ENCODE measurements around the gene EFCAB11.
A peak's percentile ranks its signal among the peaks of the same experiment; 100 is the strongest.

EFCAB11 gene

GRCh38 chr14:89954070-89955021 is at the start of gene EFCAB11:
Gene EFCAB11 (minus strand): TSS chr14:89954730. CDS start chr14:89954660, 70 bp downstream.
- in situ Hi-C loops (cut with HindIII; ENCODE audit: low pct_unique_long_range_greater_than_20kb, low sequenced_read_pairs): no loop called here
- TF ChIP-seq JUND (IDR thresholded peaks at IDR 0.05; ENCODE audit: low read depth): no peak
- peak; percentile 89 to 100 for DNase-seq (ENCODE audit: low read depth in 1 of 2, low spot score in 1 of 2)

- DNase-seq (ENCODE audit: low read depth in 1 of 2, low spot score in 1 of 2): no peak
- TF ChIP-seq JUND (IDR thresholded peaks at IDR 0.05; ENCODE audit: low read depth): no peak
- in situ Hi-C loops (cut with HindIII; ENCODE audit: low pct_unique_long_range_greater_than_20kb, low sequenced_read_pairs): no loop called here
These were observed 49.2 kb upstream of the EFCAB11 start for GRCh38 chr14:90003526-90004307.

- no peak for TF ChIP-seq JUND (IDR thresholded peaks at IDR 0.05; ENCODE audit: low read depth)
- in situ Hi-C loops (cut with HindIII; ENCODE audit: low pct_unique_long_range_greater_than_20kb, low sequenced_read_pairs): no loop called here
These were observed 46.4 kb upstream of the EFCAB11 start for GRCh38 chr14:90000935-90001334.

GRCh38 chr14:89996963-89997362 is 42.4 kb upstream of the EFCAB11 start:
- no peak for TF ChIP-seq JUND (IDR thresholded peaks at IDR 0.05; ENCODE audit: low read depth)
- DNase-seq (ENCODE audit: low read depth in 1 of 2, low spot score in 1 of 2): no peak
- in situ Hi-C loops (cut with HindIII; ENCODE audit: low pct_unique_long_range_greater_than_20kb, low sequenced_read_pairs): no loop called here

More at GRCh38 chr14:90000935-90001334, 46.4 kb upstream of the EFCAB11 start:
- no peak for DNase-seq (ENCODE audit: low read depth in 1 of 2, low spot score in 1 of 2)

GRCh38 chr14:89992273-89992672 is 37.7 kb upstream of the EFCAB11 start:
- in situ Hi-C loops (cut with HindIII; ENCODE audit: low pct_unique_long_range_greater_than_20kb, low sequenced_read_pairs): no loop called here
- no peak for TF ChIP-seq JUND (IDR thresholded peaks at IDR 0.05; ENCODE audit: low read depth)
- no peak for DNase-seq (ENCODE audit: low read depth in 1 of 2, low spot score in 1 of 2)

- in situ Hi-C loops (cut with HindIII; ENCODE audit: low pct_unique_long_range_greater_than_20kb, low sequenced_read_pairs): no loop called here
- no peak for DNase-seq (ENCODE audit: low read depth in 1 of 2, low spot score in 1 of 2)
- TF ChIP-seq JUND (IDR thresholded peaks at IDR 0.05; ENCODE audit: low read depth): no peak
These were observed 36.2 kb upstream of the EFCAB11 start for GRCh38 chr14:89990623-89991275.

GRCh38 chr14:89990218-89990617 is 35.7 kb upstream of the EFCAB11 start:
- in situ Hi-C loops (cut with HindIII; ENCODE audit: low pct_unique_long_range_greater_than_20kb, low sequenced_read_pairs): no loop called here
- no peak for TF ChIP-seq JUND (IDR thresholded peaks at IDR 0.05; ENCODE audit: low read depth)
- no peak for DNase-seq (ENCODE audit: low read depth in 1 of 2, low spot score in 1 of 2)

- in situ Hi-C loops (cut with HindIII; ENCODE audit: low pct_unique_long_range_greater_than_20kb, low sequenced_read_pairs): no loop called here
- TF ChIP-seq JUND (IDR thresholded peaks at IDR 0.05; ENCODE audit: low read depth): no peak
- no peak for DNase-seq (ENCODE audit: low read depth in 1 of 2, low spot score in 1 of 2)
These were observed 34.3 kb upstream of the EFCAB11 start for GRCh38 chr14:89988787-89989186.

- in situ Hi-C loops (cut with HindIII; ENCODE audit: low pct_unique_long_range_greater_than_20kb, low sequenced_read_pairs): no loop called here
- TF ChIP-seq JUND (IDR thresholded peaks at IDR 0.05; ENCODE audit: low read depth): no peak
- no peak for DNase-seq (ENCODE audit: low read depth in 1 of 2, low spot score in 1 of 2)
These were observed 32.6 kb upstream of the EFCAB11 start for GRCh38 chr14:89987161-89987475.

- in situ Hi-C loops (cut with HindIII; ENCODE audit: low pct_unique_long_range_greater_than_20kb, low sequenced_read_pairs): no loop called here
- DNase-seq (ENCODE audit: low read depth in 1 of 2, low spot score in 1 of 2): no peak
- TF ChIP-seq JUND (IDR thresholded peaks at IDR 0.05; ENCODE audit: low read depth): no peak
These were observed 32.1 kb upstream of the EFCAB11 start for GRCh38 chr14:89986462-89987160.

GRCh38 chr14:89983375-89983774 is 28.8 kb upstream of the EFCAB11 start:
- in situ Hi-C loops (cut with HindIII; ENCODE audit: low pct_unique_long_range_greater_than_20kb, low sequenced_read_pairs): no loop called here
- no peak for DNase-seq (ENCODE audit: low read depth in 1 of 2, low spot score in 1 of 2)
- no peak for TF ChIP-seq JUND (IDR thresholded peaks at IDR 0.05; ENCODE audit: low read depth)

GRCh38 chr14:89978656-89979055 is 24.1 kb upstream of the EFCAB11 start:
- in situ Hi-C loops (cut with HindIII; ENCODE audit: low pct_unique_long_range_greater_than_20kb, low sequenced_read_pairs): no loop called here
- no peak for DNase-seq (ENCODE audit: low read depth in 1 of 2, low spot score in 1 of 2)
- no peak for TF ChIP-seq JUND (IDR thresholded peaks at IDR 0.05; ENCODE audit: low read depth)

Data from T47D (cell line).